Activated T-helper 1 cell treated with anti-CD3 and anti-CD28 coated beads, Interleukin-12 subunit alpha, Interleukin-12 subunit beta, Interleukin-2, Interleukin-4 antibody, amounts not matched to agents 30 ng/mL and 10 ng/mL and 1 ng/mL, durations not matched to agents 14 hours and 24 hours and 36 hours (primary cell): ENCODE data around the gene LMNA. TPM values are rescaled to one million over a fixed set of nuclear protein-coding genes. Genes with fewer than 3 reads are reported as not detected.
A peak's percentile ranks its signal among the peaks of the same experiment; 100 is the strongest.
"Not testable (repeated sequence)": the region's sequence is repeated elsewhere in the genome, so short reads cannot be mapped to it uniquely, and the experiment has no call there.

Experiments used
- DNase-seq: peaks from one replicate; pipeline ENCODE4 v3.0.0; 2021; ENCODE audit warnings: low spot score
- H3K27ac Mint-ChIP-seq: one replicate; pipeline ENCODE4 v1.8.0; 2021; ENCODE audit warnings: mild to moderate bottlenecking, mixed read lengths
- H3K27me3 Mint-ChIP-seq: one replicate; pipeline ENCODE4 v1.8.0; 2022; ENCODE audit warnings: mild to moderate bottlenecking, moderate library complexity, mixed read lengths; ENCODE audit not compliant: insufficient read depth
- H3K36me3 Mint-ChIP-seq: one replicate; pipeline ENCODE4 v1.8.0; 2021; ENCODE audit warnings: low read depth, mixed read lengths
- H3K4me1 Mint-ChIP-seq: one replicate; pipeline ENCODE4 v1.8.0; 2021; ENCODE audit warnings: low read depth, mixed read lengths
- H3K4me3 Mint-ChIP-seq: one replicate; pipeline ENCODE4 v1.8.0; 2021; ENCODE audit warnings: mild to moderate bottlenecking, moderate library complexity, mixed read lengths
- H3K9me3 Mint-ChIP-seq: one replicate; pipeline ENCODE4 v1.8.0; 2021; ENCODE audit warnings: mixed read lengths
- intact Hi-C: fragments of 100-400 bp; cut with micrococcal nuclease; formaldehyde crosslinking; loops from one replicate; pipeline ENCODE4 v1.15.1; 2024
- total RNA-seq: library from RNA; stranded (reverse); gene quantifications from 2 replicates; pipeline ENCODE4 v1.2.3, GENCODE V29; 2022

The LMNA gene
- total RNA-seq, 1 donor from 2014 or later: 84.1 TPM

DNA sequence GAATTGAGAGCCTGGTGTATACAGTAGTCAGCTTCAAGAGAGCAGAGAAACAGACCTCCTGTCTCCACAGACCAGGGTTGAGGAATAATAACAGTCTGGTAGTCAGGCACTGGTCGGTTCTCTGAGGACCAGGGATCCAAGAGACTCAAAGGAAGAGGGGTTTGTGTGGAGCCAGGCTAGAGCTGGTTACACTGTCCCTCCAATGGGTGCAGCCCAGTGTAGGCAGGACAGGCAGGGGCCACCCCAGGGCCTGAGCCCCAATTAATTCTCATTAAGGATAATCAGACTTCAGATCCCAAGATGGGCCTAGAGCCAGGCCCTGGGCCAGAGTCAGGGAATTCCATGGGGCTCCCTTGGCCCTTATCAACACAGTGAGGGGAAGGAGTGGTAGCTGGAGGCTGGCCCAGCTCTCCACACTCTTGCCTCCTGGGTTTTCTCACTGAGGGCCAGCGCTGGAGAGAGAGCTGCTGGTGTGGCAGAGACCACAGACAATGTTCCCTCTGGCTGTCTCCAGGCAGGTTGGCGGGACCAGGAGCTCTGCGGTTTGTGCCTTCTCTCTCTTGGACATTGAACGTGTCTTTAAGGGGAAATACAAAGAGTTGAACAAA lies 48.0 kb downstream of the LMNA start:
- Mint-ChIP-seq H3K9me3 (peaks cover 8% of the 10 kb centered on the region), H3K36me3 (peaks cover 11% of the 10 kb centered on the region), H3K27ac (no peak overlapping the region), H3K27me3 (peaks cover 3% of the 10 kb centered on the region), H3K4me3 (no peak overlapping the region), H3K4me1 (peaks cover 45% of the 10 kb centered on the region)
- DNase-seq: no peak
- intact Hi-C loops: no loop called here

DNA sequence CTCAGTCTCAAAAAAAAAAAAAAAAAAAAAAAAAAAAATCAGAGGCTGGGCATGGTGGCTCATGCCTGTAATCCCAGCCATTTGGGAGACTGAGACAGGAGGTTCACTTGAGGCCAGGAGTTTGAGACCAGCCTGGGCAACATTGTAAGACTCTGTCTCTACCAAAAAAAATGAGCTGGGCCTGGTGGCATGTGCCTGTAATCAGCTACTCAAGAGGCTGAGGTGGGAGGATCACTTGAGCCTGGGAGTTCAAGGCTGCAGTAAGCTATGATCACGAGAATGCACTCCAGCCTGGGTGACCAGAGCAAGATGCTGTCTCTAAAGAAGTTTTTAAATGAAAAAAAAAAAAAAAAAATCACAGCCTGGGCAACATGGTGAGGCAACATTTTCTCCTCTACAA lies 49.2 kb downstream of the LMNA start:
- peaks cover 11% of the 10 kb centered on the region for H3K36me3 Mint-ChIP-seq
- peaks cover 36% of the 10 kb centered on the region for H3K4me1 Mint-ChIP-seq
- intact Hi-C loops: no loop called here

DNA sequence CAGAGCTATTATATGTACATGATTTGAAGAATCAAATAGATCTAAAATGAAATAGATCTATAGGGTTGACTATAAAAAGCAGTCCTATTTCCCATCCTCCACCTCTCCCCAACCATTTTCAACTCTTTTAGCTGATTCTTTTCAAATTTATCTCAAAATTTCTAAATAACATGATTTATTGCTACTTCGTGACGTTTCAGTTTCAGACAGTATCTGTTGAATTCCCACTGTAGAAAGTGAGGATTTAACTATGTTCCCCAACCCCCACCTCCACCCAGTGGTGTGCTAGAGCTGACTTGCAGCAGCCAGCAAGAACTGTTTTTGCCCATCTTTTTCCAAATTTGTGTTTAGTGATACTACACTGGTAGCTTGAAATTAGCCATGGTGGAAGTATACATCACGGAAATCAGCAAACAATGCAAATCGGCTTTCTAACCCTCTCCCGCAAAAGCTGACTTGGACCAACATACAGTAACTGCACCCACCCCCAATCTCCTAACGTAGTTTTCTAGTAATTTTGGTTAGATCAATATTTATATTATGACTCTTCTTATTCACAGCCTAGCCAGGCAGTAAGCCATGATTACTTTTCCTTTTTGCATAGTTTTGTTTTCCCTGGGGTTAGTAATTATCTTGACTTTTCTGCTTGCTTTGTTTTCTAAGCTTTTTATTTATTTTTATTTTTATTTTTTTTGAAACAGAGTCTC lies 49.8 kb downstream of the LMNA start:
- no peak overlapping the region for H3K27ac Mint-ChIP-seq
- intact Hi-C loops: no loop called here
- no peak for DNase-seq
- peaks cover 30% of the 10 kb centered on the region for H3K4me1 Mint-ChIP-seq
- H3K36me3 Mint-ChIP-seq: peaks cover 11% of the 10 kb centered on the region
- no peak overlapping the region for H3K4me3 Mint-ChIP-seq
- H3K9me3 Mint-ChIP-seq: peaks cover 8% of the 10 kb centered on the region
- peaks cover 3% of the 10 kb centered on the region for H3K27me3 Mint-ChIP-seq

More for the DNA sequence above, 49.2 kb downstream of the LMNA start:
- Mint-ChIP-seq H3K4me3 (no peak overlapping the region), H3K27me3 (peaks cover 3% of the 10 kb centered on the region), H3K27ac (no peak overlapping the region), H3K9me3 (peaks cover 8% of the 10 kb centered on the region)
- DNase-seq: no peak

DNA sequence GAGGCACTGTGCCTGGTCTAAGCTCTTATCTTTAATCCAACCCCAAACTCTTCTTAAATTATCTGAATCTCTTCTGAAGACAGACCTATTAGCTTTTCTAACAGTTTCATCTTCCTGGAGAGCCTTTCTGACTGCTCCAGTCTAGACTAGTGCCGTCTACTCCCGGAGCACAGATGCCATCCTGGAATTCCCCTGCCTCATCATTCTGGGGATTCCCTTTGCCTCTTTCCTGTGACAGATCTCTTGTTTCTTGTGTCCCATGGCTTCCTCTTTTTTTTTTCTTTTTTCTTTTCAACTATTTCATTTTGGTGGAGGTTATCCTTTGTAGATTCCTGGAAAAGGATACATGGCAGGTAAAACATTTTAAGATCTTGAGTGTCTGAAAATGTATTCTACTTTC lies 50.6 kb downstream of the LMNA start:
- peak overlapping the region; percentile 7 for H3K27ac Mint-ChIP-seq

DNA sequence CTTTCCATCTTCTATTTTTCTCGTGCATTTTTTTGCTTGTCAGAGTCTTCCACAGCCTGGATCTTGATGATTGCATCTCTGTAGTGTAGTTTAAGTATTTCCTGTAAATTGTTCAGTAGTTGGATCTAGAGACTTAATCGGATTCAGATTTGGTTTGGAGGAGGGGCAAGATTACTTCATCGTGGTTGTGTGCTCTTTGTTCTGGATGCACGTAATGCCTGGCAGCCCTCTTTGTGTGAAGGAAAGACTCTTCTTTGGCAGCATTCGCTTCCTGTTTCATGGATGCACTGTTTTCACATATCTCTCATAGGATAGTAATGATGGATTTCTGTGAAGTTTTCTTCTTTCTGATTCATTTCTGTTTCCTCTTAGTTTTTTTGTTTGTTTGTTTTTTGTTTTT lies 53.0 kb downstream of the LMNA start:
- Mint-ChIP-seq H3K27me3 (no peaks in the 10 kb centered on the region), H3K4me3 (no peak overlapping the region), H3K27ac (no peak overlapping the region), H3K4me1 (peaks cover 7% of the 10 kb centered on the region), H3K36me3 (peaks cover 8% of the 10 kb centered on the region), H3K9me3 (peaks cover 8% of the 10 kb centered on the region)
- intact Hi-C loops: no loop called here
- no peak for DNase-seq

More for the DNA sequence above, 50.6 kb downstream of the LMNA start:
- peaks cover 1% of the 10 kb centered on the region for H3K27me3 Mint-ChIP-seq
- peaks cover 11% of the 10 kb centered on the region for H3K36me3 Mint-ChIP-seq
- no peak overlapping the region for H3K4me3 Mint-ChIP-seq
- intact Hi-C loops: no loop called here
- H3K4me1 Mint-ChIP-seq: peaks cover 22% of the 10 kb centered on the region
- DNase-seq: no peak
- H3K9me3 Mint-ChIP-seq: peaks cover 8% of the 10 kb centered on the region

DNA sequence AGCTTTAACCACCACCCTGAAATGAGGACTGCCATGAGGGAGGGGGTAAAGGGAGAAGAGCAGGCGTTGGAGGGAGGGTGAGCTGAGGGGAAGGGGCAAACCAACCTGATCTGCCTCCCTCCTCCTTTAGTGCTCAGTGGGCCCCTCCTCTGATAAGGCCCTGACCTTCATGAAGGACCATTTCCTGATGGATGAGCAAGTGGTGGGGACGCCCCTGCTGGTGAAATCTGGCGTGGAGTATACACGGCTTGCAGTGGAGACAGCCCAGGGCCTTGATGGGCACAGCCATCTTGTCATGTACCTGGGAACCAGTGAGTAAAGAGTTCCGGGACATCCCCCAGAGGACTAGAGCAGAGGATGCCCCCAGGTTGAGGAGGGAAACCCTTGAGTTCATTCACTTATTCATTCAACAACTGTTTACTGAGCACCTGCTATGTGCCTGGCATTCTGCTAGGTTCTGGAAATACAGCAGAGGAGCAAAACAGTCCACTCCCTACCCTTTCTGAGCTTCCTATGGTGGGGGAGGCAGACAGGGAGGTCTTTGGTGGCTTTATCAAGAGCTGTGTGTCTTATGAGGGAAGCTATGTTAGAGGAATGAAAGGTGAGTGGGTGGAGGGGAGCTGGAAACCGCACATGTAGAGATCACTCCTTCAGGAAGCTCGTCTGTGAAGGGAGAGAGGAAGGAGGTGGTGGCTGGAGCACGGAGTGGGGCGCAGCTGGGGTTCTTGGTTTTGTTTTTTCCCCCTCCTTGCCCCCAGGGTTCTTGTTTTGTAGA lies 58.4 kb downstream of the LMNA start:
- no peaks in the 10 kb centered on the region for H3K9me3 Mint-ChIP-seq
- H3K27ac Mint-ChIP-seq: peak overlapping the region; percentile 45
- intact Hi-C loops: no loop called here
- H3K4me1 Mint-ChIP-seq: peaks cover 14% of the 10 kb centered on the region
- H3K27me3 Mint-ChIP-seq: no peaks in the 10 kb centered on the region
- no peak for DNase-seq
- peaks cover 2% of the 10 kb centered on the region for H3K36me3 Mint-ChIP-seq
- no peak overlapping the region for H3K4me3 Mint-ChIP-seq

DNA sequence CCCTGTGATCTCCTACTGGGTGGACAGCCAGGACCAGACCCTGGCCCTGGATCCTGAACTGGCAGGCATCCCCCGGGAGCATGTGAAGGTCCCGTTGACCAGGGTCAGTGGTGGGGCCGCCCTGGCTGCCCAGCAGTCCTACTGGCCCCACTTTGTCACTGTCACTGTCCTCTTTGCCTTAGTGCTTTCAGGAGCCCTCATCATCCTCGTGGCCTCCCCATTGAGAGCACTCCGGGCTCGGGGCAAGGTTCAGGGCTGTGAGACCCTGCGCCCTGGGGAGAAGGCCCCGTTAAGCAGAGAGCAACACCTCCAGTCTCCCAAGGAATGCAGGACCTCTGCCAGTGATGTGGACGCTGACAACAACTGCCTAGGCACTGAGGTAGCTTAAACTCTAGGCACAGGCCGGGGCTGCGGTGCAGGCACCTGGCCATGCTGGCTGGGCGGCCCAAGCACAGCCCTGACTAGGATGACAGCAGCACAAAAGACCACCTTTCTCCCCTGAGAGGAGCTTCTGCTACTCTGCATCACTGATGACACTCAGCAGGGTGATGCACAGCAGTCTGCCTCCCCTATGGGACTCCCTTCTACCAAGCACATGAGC lies 62.2 kb downstream of the LMNA start:
- peaks cover 2% of the 10 kb centered on the region for H3K36me3 Mint-ChIP-seq
- H3K4me1 Mint-ChIP-seq: peaks cover 22% of the 10 kb centered on the region
- H3K27ac Mint-ChIP-seq: no peak overlapping the region

DNA sequence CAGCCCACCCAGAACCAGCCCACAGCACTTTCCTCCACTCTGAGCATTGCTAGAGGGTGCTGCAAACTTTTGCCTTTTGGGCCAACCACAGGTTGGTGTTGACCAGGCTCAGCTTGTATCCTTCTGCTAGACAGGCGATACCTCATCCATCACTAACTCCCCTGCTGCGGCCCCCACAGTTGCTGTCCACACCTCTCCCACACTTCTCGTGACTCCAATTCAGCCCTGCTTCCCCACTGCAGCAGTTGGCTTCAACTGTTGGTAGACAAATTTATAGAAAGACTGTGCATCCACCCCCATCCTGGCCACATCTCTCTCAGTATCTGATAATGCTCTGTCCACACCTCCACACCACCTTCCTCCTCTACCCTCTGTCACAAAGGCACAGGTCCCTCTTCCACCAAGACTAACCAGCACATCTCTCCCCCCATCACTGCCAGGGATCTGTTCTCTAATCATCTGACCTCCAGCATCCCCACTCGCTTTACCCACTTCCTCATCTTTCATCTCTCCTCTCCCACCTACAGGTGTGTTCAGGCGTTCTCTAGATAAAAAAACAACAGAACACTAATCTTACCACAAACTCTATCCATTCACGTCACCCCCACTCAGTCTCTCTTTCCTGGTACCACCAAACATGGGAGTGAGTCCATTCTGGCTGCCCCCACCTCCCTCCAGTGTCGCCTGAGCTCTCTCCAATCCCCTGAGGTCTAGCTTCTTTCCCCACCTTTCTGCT lies 63.6 kb downstream of the LMNA start:
- H3K27ac Mint-ChIP-seq: peak overlapping the region; percentile 56

More for the DNA sequence above, 62.2 kb downstream of the LMNA start:
- intact Hi-C loops: no loop called here
- Mint-ChIP-seq H3K27me3 (peaks cover 6% of the 10 kb centered on the region), H3K9me3 (no peaks in the 10 kb centered on the region), H3K4me3 (no peak overlapping the region)
- no peak for DNase-seq

DNA sequence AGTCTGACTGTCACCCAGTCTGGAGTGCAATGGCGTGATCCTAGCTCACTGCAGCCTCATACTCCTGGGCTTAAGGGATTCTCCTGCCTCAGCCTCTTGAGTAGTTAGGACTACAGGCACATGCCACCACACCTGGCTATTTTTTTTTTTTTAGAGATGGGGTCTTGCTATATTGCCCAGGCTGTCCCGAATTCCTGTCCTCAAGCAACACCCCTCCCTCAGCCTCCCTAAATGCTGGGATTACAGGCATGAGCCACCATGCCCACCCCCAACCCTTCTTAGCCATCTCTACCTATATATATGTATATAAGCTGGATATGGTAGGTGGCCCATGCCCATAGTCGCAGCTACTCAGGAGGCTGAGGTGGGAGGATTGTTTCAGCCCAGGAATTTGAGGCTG lies 66.0 kb downstream of the LMNA start:
- Mint-ChIP-seq H3K36me3 (peaks cover 2% of the 10 kb centered on the region), H3K4me1 (peaks cover 9% of the 10 kb centered on the region), H3K9me3 (no peaks in the 10 kb centered on the region), H3K4me3 (no peak overlapping the region), H3K27ac (no peak overlapping the region), H3K27me3 (peaks cover 6% of the 10 kb centered on the region)
- no peak for DNase-seq
- intact Hi-C loops: no loop called here

More for the DNA sequence above, 63.6 kb downstream of the LMNA start:
- peaks cover 6% of the 10 kb centered on the region for H3K27me3 Mint-ChIP-seq
- peaks cover 2% of the 10 kb centered on the region for H3K36me3 Mint-ChIP-seq
- no peaks in the 10 kb centered on the region for H3K9me3 Mint-ChIP-seq
- DNase-seq: no peak
- peaks cover 18% of the 10 kb centered on the region for H3K4me1 Mint-ChIP-seq
- no peak overlapping the region for H3K4me3 Mint-ChIP-seq
- intact Hi-C loops: no loop called here

DNA sequence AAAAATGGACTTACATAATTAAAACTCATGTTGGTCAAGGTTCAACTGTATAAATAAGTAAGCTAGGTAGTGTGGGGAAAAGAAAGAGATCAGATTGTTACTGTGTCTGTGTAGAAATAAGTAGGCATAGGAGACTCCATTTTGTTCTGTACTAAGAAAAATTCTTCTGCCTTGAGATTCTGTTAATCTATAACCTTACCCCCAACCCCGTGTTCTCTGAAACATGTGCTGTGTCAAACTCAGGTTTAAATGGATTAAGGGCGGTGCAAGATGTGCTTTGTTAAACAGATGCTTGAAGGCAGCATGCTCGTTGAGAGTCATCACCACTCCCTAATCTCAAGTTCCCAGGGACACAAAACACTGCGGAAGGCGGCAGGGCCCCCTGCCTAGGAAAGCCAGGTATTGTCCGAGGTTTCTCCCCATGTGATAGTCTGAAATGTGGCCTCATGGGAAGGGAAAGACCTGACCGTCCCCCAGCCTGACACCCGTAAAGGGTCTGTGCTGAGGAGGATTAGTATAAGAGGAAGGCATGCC lies 66.9 kb downstream of the LMNA start:
- H3K27me3 Mint-ChIP-seq, H3K27ac Mint-ChIP-seq, DNase-seq, H3K36me3 Mint-ChIP-seq, H3K9me3 Mint-ChIP-seq, H3K4me1 Mint-ChIP-seq, intact Hi-C loops, H3K4me3 Mint-ChIP-seq: not testable (repeated sequence)

DNA sequence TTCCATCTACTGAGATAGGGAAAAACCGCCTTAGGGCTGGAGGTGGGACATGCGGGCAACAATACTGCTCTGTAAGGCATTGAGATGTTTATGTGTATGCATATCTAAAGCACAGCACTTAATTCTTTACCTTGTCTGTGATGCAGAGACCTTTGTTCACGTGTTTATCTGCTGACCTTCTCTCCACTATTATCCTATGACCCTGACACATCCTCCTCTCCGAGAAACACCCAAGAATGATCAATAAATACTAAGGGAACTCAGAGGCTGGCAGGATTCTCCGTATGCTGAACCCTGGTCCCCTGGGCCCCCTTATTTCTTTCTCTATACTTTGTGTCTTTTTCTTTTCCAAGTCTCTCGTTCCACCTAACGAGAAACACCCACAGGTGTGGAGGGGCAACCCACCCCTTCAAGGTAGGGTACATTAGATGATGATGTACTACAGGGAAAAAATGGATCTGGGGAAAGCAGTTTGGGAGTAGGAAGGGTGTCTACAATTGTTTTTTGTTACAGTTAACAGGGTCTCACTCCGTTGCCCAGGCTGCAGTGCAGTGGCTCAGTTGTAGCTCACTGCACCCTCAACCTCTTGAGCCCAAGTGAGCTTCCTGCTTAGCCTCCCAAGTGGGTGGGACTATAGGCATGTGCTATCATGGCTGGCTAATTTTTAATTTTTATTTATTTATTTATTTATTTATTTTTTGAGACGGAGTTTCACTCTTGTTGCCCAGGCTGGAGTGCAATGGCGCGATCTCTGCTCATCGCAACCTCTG lies 67.7 kb downstream of the LMNA start:
- H3K4me1 Mint-ChIP-seq, H3K4me3 Mint-ChIP-seq, H3K27me3 Mint-ChIP-seq, H3K27ac Mint-ChIP-seq, DNase-seq, H3K9me3 Mint-ChIP-seq, intact Hi-C loops, H3K36me3 Mint-ChIP-seq: not testable (repeated sequence)
